ENCODE results near the gene PRPF8. TPM values are rescaled to one million over a fixed set of nuclear protein-coding genes. Genes with fewer than 3 reads are reported as not detected.

PRPF8 gene
- total and polyA plus RNA-seq, 2 of the 13 experiments (the other 11 are each of a cell fraction or from before 2014, with no cell fraction given), result 112 to 179 TPM

GRCh38 chr17:1684378-1685189 lies at the start of gene PRPF8 (continued):
- TF ChIP-seq PRDM15 (CRISPR knock-in tag; IDR thresholded peaks at IDR 0.05) (peak; percentile 94), ZNF318 (CRISPR knock-in tag; IDR thresholded peaks at IDR 0.05) (no peak), ZNF431 (CRISPR knock-in tag; IDR thresholded peaks at IDR 0.05; ENCODE audit: borderline replicate concordance, low read depth) (no peak), NR2F6 (IDR thresholded peaks at IDR 0.05) (no peak), NR2F6 (CRISPR knock-in tag; IDR thresholded peaks at IDR 0.05) (no peak; the same call in 1 of the 2 replicates), ZBTB33 (CRISPR knock-in tag; IDR thresholded peaks at IDR 0.05) (no peak), ZFP82 (CRISPR knock-in tag; IDR thresholded peaks at IDR 0.05; ENCODE audit: borderline replicate concordance) (no peak), CENPX (CRISPR knock-in tag; IDR thresholded peaks at IDR 0.05) (no peak), XBP1 (CRISPR knock-in tag; IDR thresholded peaks at IDR 0.05) (no peak), ARID2 (CRISPR knock-in tag; IDR thresholded peaks at IDR 0.05; ENCODE audit: borderline replicate concordance) (no peak), ZNF276 (CRISPR knock-in tag; IDR thresholded peaks at IDR 0.05; ENCODE audit: low read depth) (no peak), PAWR (CRISPR knock-in tag; IDR thresholded peaks at IDR 0.05; ENCODE audit: borderline replicate concordance) (no peak), ONECUT2 (CRISPR knock-in tag; IDR thresholded peaks at IDR 0.05) (no peak)
